K562 (cell line): ENCODE data around the gene OR3A1. TPM values are rescaled to one million over a fixed set of nuclear protein-coding genes. Genes with fewer than 3 reads are reported as not detected.
"Not testable (repeated sequence)": the region's sequence is repeated elsewhere in the genome, so short reads cannot be mapped to it uniquely, and the experiment has no call there.

Source experiments
- ATAC-seq: fragments of 200-7000 bp; cut with Tn5 transposase; 3 replicates; pipeline ENCODE4 v1.9.1; 2020; ENCODE audit warnings: moderate library complexity
- BruUV-seq: library from RNA; stranded (reverse); fragments of 400-500 nt; replicated peaks from 2 replicates; lab custom pipeline; 2021; lab: Mats Ljungman, UMichigan
- CTCF ChIA-PET: fragments of 300-600 bp; formaldehyde crosslinking; extraction: SDS; loops from one replicate; lab custom pipeline; 2021; ENCODE audit warnings: low intra/inter-chr PET ratio; lab: Yijun Ruan, JAX
- POLR2A ChIA-PET: fragments of 300-600, 350-650 bp; sonication (Branson Sonifier 250); formaldehyde crosslinking; extraction: SDS; loops from one replicate; lab custom pipeline; 2021; ENCODE audit warnings: antibody characterized with exemption, inconsistent platforms; lab: Yijun Ruan, JAX
- DNase-seq, 4 experiments: peaks; one replicate each; pipeline versions ENCODE4 v3.0.0 to v3.0.0-alpha.2; 2011 to 2018; ENCODE audit warnings: low spot score in 3 of 4, mixed read lengths in 3 of 4; ENCODE audit errors: extremely low read depth in 1 of 4
- FAIRE-seq: peaks from 2 replicates; lab custom pipeline; 2011; peaks lifted over from hg19 to GRCh38; lab: Jason Lieb, UNC
- H2AFZ ChIP-seq: 2 replicates; pipeline ENCODE4 v1.6.0; 2011; ENCODE audit warnings: low read depth, low read length, control low read depth, inconsistent platforms
- H3K27ac ChIP-seq: fragments of 200-600 bp; 3 replicates; pipeline ENCODE4 v1.8.0; 2011; ENCODE audit warnings: low read depth, mild to moderate bottlenecking, control low read depth, inconsistent platforms, low read length, moderate library complexity, mixed read lengths; ENCODE audit errors: extremely low read depth
- H3K27me3 ChIP-seq, 2 experiments: fragments of 300-600 bp in 1 of 2; 2 replicates in 1 of 2; 3 replicates in 1 of 2; pipeline versions ENCODE4 v1.6.0 to v1.8.0; 2011; ENCODE audit warnings: inconsistent platforms in 2 of 2, low read length in 2 of 2, mild to moderate bottlenecking in 1 of 2, mixed read lengths in 1 of 2, moderate library complexity in 1 of 2; ENCODE audit not compliant: control insufficient read depth in 2 of 2, insufficient read depth in 2 of 2
- H3K36me3 ChIP-seq: fragments of 300-600 bp; 3 replicates; pipeline ENCODE4 v1.8.0; 2011; ENCODE audit warnings: mild to moderate bottlenecking, low read length, inconsistent platforms; ENCODE audit not compliant: control insufficient read depth, insufficient read depth
- H3K4me1 ChIP-seq, 2 experiments: fragments of 200-600 bp in 1 of 2; replicated peaks in 1 of 2; 2 replicates in 1 of 2; 3 replicates in 1 of 2; pipeline versions ENCODE4 v1.5.1 to v1.8.0; 2011; ENCODE audit warnings: inconsistent platforms in 2 of 2, low read length in 2 of 2, mild to moderate bottlenecking in 1 of 2, mixed read lengths in 1 of 2, moderate library complexity in 1 of 2; ENCODE audit not compliant: control insufficient read depth in 2 of 2, insufficient read depth in 2 of 2
- H3K4me2 ChIP-seq: 2 replicates; pipeline ENCODE4 v1.6.1; 2011; ENCODE audit warnings: low read length, control low read depth, inconsistent platforms, mixed read lengths; ENCODE audit not compliant: insufficient read depth
- H3K4me3 ChIP-seq: fragments of 200-600 bp; sonication (generic), shearing (Covaris generic); 2 replicates; pipeline ENCODE4 v1.5.1; 2016; ENCODE audit warnings: control low read depth, inconsistent platforms
- H3K79me2 ChIP-seq: fragments of 200-600 bp; 3 replicates; pipeline ENCODE4 v1.8.0; 2011; ENCODE audit warnings: low read length, inconsistent platforms; ENCODE audit not compliant: control insufficient read depth, insufficient read depth
- H3K9ac ChIP-seq, 2 experiments: 2 replicates each; pipeline versions ENCODE4 v1.6.0 to v1.6.1; 2011; ENCODE audit warnings: low read depth in 2 of 2, low read length in 2 of 2, control low read depth in 1 of 2, inconsistent platforms in 1 of 2, mild to moderate bottlenecking in 1 of 2, mixed read lengths in 1 of 2; ENCODE audit not compliant: insufficient read depth in 1 of 2
- H3K9me1 ChIP-seq: one replicate; pipeline ENCODE4 v1.6.0; 2011; ENCODE audit warnings: inconsistent platforms, mild to moderate bottlenecking, low read length, moderate library complexity; ENCODE audit not compliant: control insufficient read depth, insufficient read depth
- H3K9me3 ChIP-seq: replicated peaks from 2 replicates; pipeline ENCODE4 v1.5.1; 2011; ENCODE audit warnings: low read depth, low read length, inconsistent platforms; ENCODE audit not compliant: control insufficient read depth, insufficient read depth
- H4K20me1 ChIP-seq: replicated peaks from 2 replicates; pipeline ENCODE4 v1.6.1; 2011; ENCODE audit warnings: low read length, inconsistent platforms, mixed read lengths; ENCODE audit not compliant: control insufficient read depth, insufficient read depth
- WGBS: fragments of 100-300 bp; shearing (Covaris generic); methylation state at CpG from one replicate; pipeline ENCODE4 v1.1.6; 2016; ENCODE audit warnings: low coverage, mixed read lengths; ENCODE audit not compliant: insufficient coverage; ENCODE audit errors: missing lambda C conversion rate; 5-methylcytosine and 5-hydroxymethylcytosine counted together
- in situ Hi-C: fragments of 300-500 bp; cut with MboI; formaldehyde crosslinking; loops from 4 replicates; pipeline ENCODE4 v1.15.0; 2018; ENCODE audit warnings: inconsistent platforms, mixed read lengths
- intact Hi-C: fragments of 100-400 bp; cut with micrococcal nuclease; formaldehyde crosslinking; loops from 2 replicates; pipeline ENCODE4 v1.14.2; 2022
- polyA plus RNA-seq, 8 experiments: library from polyadenylated mRNA; depleted of rRNA in 4 of 8; stranded (reverse) in 5 of 8; unstranded in 3 of 8; fragments of >200 nt; fragmentation: Nextera tagmentation in 2 of 8; fragmentation: Illumina TruSeq in 1 of 8; extraction: Ambion mirVana in 2 of 8; extraction: Trizol in 1 of 8; gene quantifications; 2 replicates each; pipeline versions ENCODE4 v1.2.1 to v1.2.3, GENCODE V29; 2011 to 2014; ENCODE audit warnings: inconsistent platforms in 1 of 8, missing spikeins in 1 of 8
- total RNA-seq, 7 experiments: library from RNA; depleted of rRNA in 6 of 7; stranded (reverse); fragments of >200 nt in 6 of 7; fragmentation: Illumina TruSeq in 2 of 7; extraction: Trizol in 2 of 7; gene quantifications; 2 replicates each; pipeline versions ENCODE4 v1.2.1 to v1.2.3, GENCODE V29; 2011 to 2021; ENCODE audit warnings: low replicate concordance in 1 of 7

OR3A1 gene
- total and polyA plus RNA-seq, 9 of the 15 experiments (the other 6 are each of a cell fraction or from before 2014, with no cell fraction given) = not detected

DNA sequence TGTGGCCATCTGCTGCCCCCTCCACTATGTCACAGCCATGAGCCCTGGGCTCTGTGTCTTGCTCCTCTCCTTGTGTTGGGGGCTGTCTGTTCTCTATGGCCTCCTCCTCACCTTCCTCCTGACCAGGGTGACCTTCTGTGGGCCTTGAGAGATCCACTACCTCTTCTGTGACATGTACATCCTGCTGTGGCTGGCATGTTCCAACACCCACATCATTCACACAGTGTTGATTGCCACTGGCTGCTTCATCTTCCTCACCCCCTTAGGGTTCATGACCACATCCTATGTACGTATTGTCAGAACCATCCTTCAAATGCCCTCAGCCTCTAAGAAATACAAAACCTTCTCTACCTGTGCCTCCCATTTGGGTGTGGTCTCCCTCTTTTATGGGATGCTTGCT lies 57.1 kb downstream of the OR3A1 start:
- H2AFZ ChIP-seq, H4K20me1 ChIP-seq, ATAC-seq, DNase-seq, H3K9me1 ChIP-seq, H3K9me3 ChIP-seq, FAIRE-seq, H3K27me3 ChIP-seq, in situ Hi-C loops, H3K4me2 ChIP-seq, BruUV-seq, CTCF ChIA-PET, H3K36me3 ChIP-seq, H3K27ac ChIP-seq, intact Hi-C loops, H3K4me1 ChIP-seq, POLR2A ChIA-PET, H3K9ac ChIP-seq, H3K79me2 ChIP-seq, H3K4me3 ChIP-seq: not testable (repeated sequence)
- no CpG with 5 or more reads among the region's 1 CpG for WGBS

Other genes with a start within 250 kb of the OR3A1 start
Only the 7 nearest of the 11 such genes appear.
- not detected in 2 replicates for gene OR1G1, start 170.8 kb downstream of the OR3A1 start, total RNA-seq (2014; rRNA removed)
- not detected in 2 replicates for gene OR1G1, start 170.8 kb downstream of the OR3A1 start, total RNA-seq (2014; rRNA removed; fragmentation: Illumina TruSeq; extraction: Trizol)
- not detected in 2 replicates for gene OR1G1, start 170.8 kb downstream of the OR3A1 start, total RNA-seq (2015; rRNA removed; fragmentation: Illumina TruSeq; extraction: Trizol)
- gene OR1G1, start 170.8 kb downstream of the OR3A1 start, total RNA-seq (2021) = not detected in 2 replicates
- not detected in 2 replicates for gene OR1G1, start 170.8 kb downstream of the OR3A1 start, polyA plus RNA-seq (2011; rRNA removed)
- not detected in 2 replicates for gene OR1G1, start 170.8 kb downstream of the OR3A1 start, polyA plus RNA-seq (2014; fragmentation: Illumina TruSeq; extraction: Trizol)
- not detected for gene OR1G1, start 170.8 kb downstream of the OR3A1 start, polyA plus RNA-seq (2014; fragmentation: Nextera tagmentation; extraction: Ambion mirVana)
- gene OR1G1, start 170.8 kb downstream of the OR3A1 start, polyA plus RNA-seq (2014; rRNA removed) = not detected in 2 replicates
- gene OR1A2, start 100.8 kb downstream of the OR3A1 start, total RNA-seq (2014; rRNA removed) = not detected in 2 replicates
- gene OR1A2, start 100.8 kb downstream of the OR3A1 start, total RNA-seq (2014; rRNA removed; fragmentation: Illumina TruSeq; extraction: Trizol) = not detected in 2 replicates
- gene OR1A2, start 100.8 kb downstream of the OR3A1 start, total RNA-seq (2015; rRNA removed; fragmentation: Illumina TruSeq; extraction: Trizol) = not detected in 2 replicates
- gene OR1A2, start 100.8 kb downstream of the OR3A1 start, total RNA-seq (2021) = not detected in 2 replicates
- gene OR1A2, start 100.8 kb downstream of the OR3A1 start, polyA plus RNA-seq (2011; rRNA removed) = not detected in 2 replicates
- not detected in 2 replicates for gene OR1A2, start 100.8 kb downstream of the OR3A1 start, polyA plus RNA-seq (2014; fragmentation: Illumina TruSeq; extraction: Trizol)
- not detected for gene OR1A2, start 100.8 kb downstream of the OR3A1 start, polyA plus RNA-seq (2014; fragmentation: Nextera tagmentation; extraction: Ambion mirVana)
- gene OR1A2, start 100.8 kb downstream of the OR3A1 start, polyA plus RNA-seq (2014; rRNA removed) = not detected in 2 replicates
- gene OR1A1, start 90.7 kb downstream of the OR3A1 start, total RNA-seq (2014; rRNA removed) = not detected in 2 replicates
- not detected in 2 replicates for gene OR1A1, start 90.7 kb downstream of the OR3A1 start, total RNA-seq (2014; rRNA removed; fragmentation: Illumina TruSeq; extraction: Trizol)
- gene OR1A1, start 90.7 kb downstream of the OR3A1 start, total RNA-seq (2015; rRNA removed; fragmentation: Illumina TruSeq; extraction: Trizol) = not detected in 2 replicates
- gene OR1A1, start 90.7 kb downstream of the OR3A1 start, total RNA-seq (2021) = not detected in 2 replicates
- not detected in 2 replicates for gene OR1A1, start 90.7 kb downstream of the OR3A1 start, polyA plus RNA-seq (2011; rRNA removed)
- not detected in 2 replicates for gene OR1A1, start 90.7 kb downstream of the OR3A1 start, polyA plus RNA-seq (2014; fragmentation: Illumina TruSeq; extraction: Trizol)
- gene OR1A1, start 90.7 kb downstream of the OR3A1 start, polyA plus RNA-seq (2014; fragmentation: Nextera tagmentation; extraction: Ambion mirVana) = not detected
- gene OR1A1, start 90.7 kb downstream of the OR3A1 start, polyA plus RNA-seq (2014; rRNA removed) = not detected in 2 replicates
- gene OR3A2, start 87.9 kb upstream of the OR3A1 start, total RNA-seq (2014; rRNA removed) = not detected in 2 replicates
- gene OR3A2, start 87.9 kb upstream of the OR3A1 start, total RNA-seq (2014; rRNA removed; fragmentation: Illumina TruSeq; extraction: Trizol) = not detected in 2 replicates
- not detected in 2 replicates for gene OR3A2, start 87.9 kb upstream of the OR3A1 start, total RNA-seq (2015; rRNA removed; fragmentation: Illumina TruSeq; extraction: Trizol)
- gene OR3A2, start 87.9 kb upstream of the OR3A1 start, total RNA-seq (2021) = not detected in 2 replicates
- gene OR3A2, start 87.9 kb upstream of the OR3A1 start, polyA plus RNA-seq (2011; rRNA removed) = not detected in 2 replicates
- gene OR3A2, start 87.9 kb upstream of the OR3A1 start, polyA plus RNA-seq (2014; fragmentation: Illumina TruSeq; extraction: Trizol) = not detected in 2 replicates
- not detected for gene OR3A2, start 87.9 kb upstream of the OR3A1 start, polyA plus RNA-seq (2014; fragmentation: Nextera tagmentation; extraction: Ambion mirVana)
- not detected in 2 replicates for gene OR3A2, start 87.9 kb upstream of the OR3A1 start, polyA plus RNA-seq (2014; rRNA removed)
- not detected in 2 replicates for gene OR1E1, start 100.0 kb upstream of the OR3A1 start, total RNA-seq (2014; rRNA removed)
- not detected in 2 replicates for gene OR1E1, start 100.0 kb upstream of the OR3A1 start, total RNA-seq (2014; rRNA removed; fragmentation: Illumina TruSeq; extraction: Trizol)
- not detected in 2 replicates for gene OR1E1, start 100.0 kb upstream of the OR3A1 start, total RNA-seq (2015; rRNA removed; fragmentation: Illumina TruSeq; extraction: Trizol)
- not detected in 2 replicates for gene OR1E1, start 100.0 kb upstream of the OR3A1 start, total RNA-seq (2021)
- not detected in 2 replicates for gene OR1E1, start 100.0 kb upstream of the OR3A1 start, polyA plus RNA-seq (2011; rRNA removed)
- gene OR1E1, start 100.0 kb upstream of the OR3A1 start, polyA plus RNA-seq (2014; fragmentation: Illumina TruSeq; extraction: Trizol) = not detected in 2 replicates
- gene OR1E1, start 100.0 kb upstream of the OR3A1 start, polyA plus RNA-seq (2014; fragmentation: Nextera tagmentation; extraction: Ambion mirVana) = not detected
- not detected in 2 replicates for gene OR1E1, start 100.0 kb upstream of the OR3A1 start, polyA plus RNA-seq (2014; rRNA removed)
- gene OR3A3, start 113.0 kb upstream of the OR3A1 start, total RNA-seq (2014; rRNA removed) = not detected in 2 replicates
- gene OR3A3, start 113.0 kb upstream of the OR3A1 start, total RNA-seq (2014; rRNA removed; fragmentation: Illumina TruSeq; extraction: Trizol) = not detected in 2 replicates
- not detected in 2 replicates for gene OR3A3, start 113.0 kb upstream of the OR3A1 start, total RNA-seq (2015; rRNA removed; fragmentation: Illumina TruSeq; extraction: Trizol)
- not detected in 2 replicates for gene OR3A3, start 113.0 kb upstream of the OR3A1 start, total RNA-seq (2021)
- not detected in 2 replicates for gene OR3A3, start 113.0 kb upstream of the OR3A1 start, polyA plus RNA-seq (2011; rRNA removed)
- not detected in 2 replicates for gene OR3A3, start 113.0 kb upstream of the OR3A1 start, polyA plus RNA-seq (2014; fragmentation: Illumina TruSeq; extraction: Trizol)
- gene OR3A3, start 113.0 kb upstream of the OR3A1 start, polyA plus RNA-seq (2014; fragmentation: Nextera tagmentation; extraction: Ambion mirVana) = not detected
- not detected in 2 replicates for gene OR3A3, start 113.0 kb upstream of the OR3A1 start, polyA plus RNA-seq (2014; rRNA removed)
- gene OR1E2, start 135.5 kb upstream of the OR3A1 start, total RNA-seq (2014; rRNA removed) = not detected in 2 replicates
- gene OR1E2, start 135.5 kb upstream of the OR3A1 start, total RNA-seq (2014; rRNA removed; fragmentation: Illumina TruSeq; extraction: Trizol) = not detected in 2 replicates
- gene OR1E2, start 135.5 kb upstream of the OR3A1 start, total RNA-seq (2015; rRNA removed; fragmentation: Illumina TruSeq; extraction: Trizol) = not detected in 2 replicates
- gene OR1E2, start 135.5 kb upstream of the OR3A1 start, total RNA-seq (2021) = not detected in 2 replicates
- not detected in 2 replicates for gene OR1E2, start 135.5 kb upstream of the OR3A1 start, polyA plus RNA-seq (2011; rRNA removed)
- not detected in 2 replicates for gene OR1E2, start 135.5 kb upstream of the OR3A1 start, polyA plus RNA-seq (2014; fragmentation: Illumina TruSeq; extraction: Trizol)
- not detected for gene OR1E2, start 135.5 kb upstream of the OR3A1 start, polyA plus RNA-seq (2014; fragmentation: Nextera tagmentation; extraction: Ambion mirVana)
- gene OR1E2, start 135.5 kb upstream of the OR3A1 start, polyA plus RNA-seq (2014; rRNA removed) = not detected in 2 replicates